ENCODE results near the gene WLS.

- TF ChIP-seq POLR2A (IDR thresholded peaks at IDR 0.05) (no peak), POLR2AphosphoS5 (IDR thresholded peaks at IDR 0.05; ENCODE audit: insufficient read depth in 1 of 2, low read depth in 1 of 2) (no peak)
Observed at GRCh38 chr1:68204977-68205630, 27.2 kb downstream of the WLS start.

All from vagina (tissue), 2 donors.